ENCODE data around the gene C6orf118.

GRCh38 chr6:165321555-165322145 lies 12.2 kb upstream of the C6orf118 start:
- no peak for TF ChIP-seq POLR2A (IDR thresholded peaks at IDR 0.05; ENCODE audit: low read depth, low read length)
- TF ChIP-seq POLR2AphosphoS5 (IDR thresholded peaks at IDR 0.05; ENCODE audit: low read depth, low read length), result no peak
- no peak for TF ChIP-seq SPI1 (IDR thresholded peaks at IDR 0.05; ENCODE audit: low read depth, low read length)
